H1 (cell line): ENCODE data around the gene PPP1R7. TPM values are rescaled to one million over a fixed set of nuclear protein-coding genes. Genes with fewer than 3 reads are reported as not detected.

Experiments used
- CTCF ChIA-PET: fragments of 300-600 bp; sonication (Branson Sonifier 250); formaldehyde crosslinking; loops from one replicate; lab custom pipeline; 2021; ENCODE audit not compliant: partially characterized antibody; lab: Charles Lee
- POLR2A ChIA-PET: fragments of 300-600 bp; sonication (Branson Sonifier 250); formaldehyde crosslinking; loops from one replicate; lab custom pipeline; 2021; ENCODE audit warnings: inconsistent platforms; ENCODE audit not compliant: partially characterized antibody; lab: Charles Lee
- DNase-seq, 2 experiments: peaks; one replicate each; pipeline versions ENCODE4 v3.0.0 to v3.0.0-alpha.2; 2010 to 2022; ENCODE audit warnings: low spot score in 2 of 2, low read depth in 1 of 2, mixed read lengths in 1 of 2
- FAIRE-seq: peaks from 2 replicates; lab custom pipeline; 2011; peaks lifted over from hg19 to GRCh38; lab: Jason Lieb, UNC
- H2AFZ ChIP-seq: 2 replicates; pipeline ENCODE4 v1.8.1; 2012; ENCODE audit warnings: low read length, inconsistent platforms
- H2AK5ac ChIP-seq: 2 replicates; pipeline ENCODE4 v1.6.1; 2013; ENCODE audit warnings: low read depth, low read length
- H2BK120ac ChIP-seq: replicated peaks from 2 replicates; pipeline ENCODE3; 2013; ENCODE audit warnings: low read depth, low read length, inconsistent platforms
- H2BK12ac ChIP-seq: 2 replicates; pipeline ENCODE4 v1.6.1; 2013; ENCODE audit warnings: low read depth, low read length
- H2BK15ac ChIP-seq: 2 replicates; pipeline ENCODE4 v1.6.1; 2013; ENCODE audit warnings: low read length
- H2BK20ac ChIP-seq: 2 replicates; pipeline ENCODE4 v1.6.1; 2013; ENCODE audit warnings: low read length
- H2BK5ac ChIP-seq: 2 replicates; pipeline ENCODE4 v1.6.1; 2013; ENCODE audit warnings: low read depth, low read length
- H3K14ac ChIP-seq: 2 replicates; pipeline ENCODE4 v1.6.1; 2013; ENCODE audit warnings: inconsistent platforms; ENCODE audit not compliant: insufficient read length
- H3K18ac ChIP-seq: 2 replicates; pipeline ENCODE4 v1.6.1; 2013; ENCODE audit warnings: low read length; ENCODE audit errors: extremely low read depth
- H3K23ac ChIP-seq: 2 replicates; pipeline ENCODE4 v1.6.1; 2013; ENCODE audit warnings: inconsistent platforms; ENCODE audit not compliant: insufficient read length
- H3K23me2 ChIP-seq: 2 replicates; pipeline ENCODE4 v1.6.1; 2013; ENCODE audit warnings: low read depth, low read length
- H3K27ac ChIP-seq: 2 replicates; pipeline ENCODE4 v1.6.1; 2011; ENCODE audit warnings: low read depth, low read length, inconsistent platforms
- H3K27me3 ChIP-seq, 4 experiments: replicated peaks in 1 of 4; 1 replicate in 1 of 4; 2 replicates in 3 of 4; pipeline versions ENCODE4 v1.6.1 to v1.8.1; 2011 to 2013; ENCODE audit warnings: low read length in 3 of 4, mild to moderate bottlenecking in 3 of 4, inconsistent platforms in 2 of 4, mixed read lengths in 2 of 4, moderate library complexity in 1 of 4; ENCODE audit not compliant: control insufficient read depth in 3 of 4, insufficient read depth in 3 of 4; ENCODE audit errors: extremely low read depth in 1 of 4
- H3K36me3 ChIP-seq, 4 experiments: 2 replicates each; pipeline versions ENCODE4 v1.6.1 to v1.8.1; 2011 to 2013; ENCODE audit warnings: mild to moderate bottlenecking in 4 of 4, low read length in 3 of 4, moderate library complexity in 2 of 4, control low read depth in 1 of 4, inconsistent platforms in 1 of 4; ENCODE audit not compliant: insufficient read depth in 4 of 4, control insufficient read depth in 2 of 4
- H3K4ac ChIP-seq: replicated peaks from 2 replicates; pipeline ENCODE3; 2013; ENCODE audit warnings: low read length, low read depth, mixed read lengths, inconsistent platforms; ENCODE audit not compliant: insufficient read length
- H3K4me1 ChIP-seq, 4 experiments: replicated peaks in 1 of 4; 1 replicate in 1 of 4; 2 replicates in 3 of 4; pipeline versions ENCODE4 v1.6.1 to v1.8.1; 2011 to 2013; ENCODE audit warnings: low read length in 3 of 4, inconsistent platforms in 2 of 4, mixed read lengths in 1 of 4; ENCODE audit not compliant: insufficient read depth in 4 of 4, control insufficient read depth in 3 of 4
- H3K4me2 ChIP-seq, 2 experiments: 2 replicates each; pipeline versions ENCODE4 v1.6.1 to v1.8.1; 2011 to 2013; ENCODE audit warnings: low read depth in 2 of 2, low read length in 2 of 2, control low read depth in 1 of 2, inconsistent platforms in 1 of 2, mild to moderate bottlenecking in 1 of 2; ENCODE audit not compliant: insufficient read depth in 1 of 2
- H3K4me3 ChIP-seq, 4 experiments: fragments of 200-600, 300-600 bp in 1 of 4; sonication (generic), shearing (Covaris generic), sonication (Bioruptor Twin) in 1 of 4; 2 replicates each; pipeline versions ENCODE4 v1.5.1 to v1.8.1; 2011 to 2016; ENCODE audit warnings: low read length in 4 of 4, low read depth in 3 of 4, control low read depth in 2 of 4, inconsistent platforms in 2 of 4, mild to moderate bottlenecking in 2 of 4, mixed read lengths in 1 of 4, moderate library complexity in 1 of 4; ENCODE audit not compliant: insufficient read depth in 2 of 4; ENCODE audit errors: extremely low read depth in 1 of 4
- H3K56ac ChIP-seq: replicated peaks from 2 replicates; pipeline ENCODE3; 2013; ENCODE audit warnings: low read depth, mild to moderate bottlenecking, mixed read lengths, low read length, inconsistent platforms; ENCODE audit not compliant: insufficient read length
- H3K79me1 ChIP-seq: 2 replicates; pipeline ENCODE4 v1.6.1; 2013; ENCODE audit warnings: low read depth, low read length, control low read depth
- H3K79me2 ChIP-seq, 2 experiments: 2 replicates each; pipeline versions ENCODE4 v1.6.1 to v1.8.1; 2012 to 2013; ENCODE audit warnings: low read length in 2 of 2, mild to moderate bottlenecking in 2 of 2, inconsistent platforms in 1 of 2; ENCODE audit not compliant: insufficient read depth in 2 of 2, control insufficient read depth in 1 of 2
- H3K9ac ChIP-seq, 4 experiments: replicated peaks in 1 of 4; 1 replicate in 1 of 4; 2 replicates in 3 of 4; pipeline versions ENCODE4 v1.6.1 to v1.8.1; 2011 to 2013; ENCODE audit warnings: low read depth in 3 of 4, low read length in 3 of 4, control low read depth in 2 of 4, mild to moderate bottlenecking in 2 of 4, moderate library complexity in 2 of 4, inconsistent platforms in 1 of 4; ENCODE audit errors: extremely low read depth in 1 of 4
- H3K9me3 ChIP-seq, 2 experiments: 2 replicates each; pipeline versions ENCODE4 v1.6.1 to v1.8.1; 2012 to 2013; ENCODE audit warnings: mild to moderate bottlenecking in 2 of 2, moderate library complexity in 2 of 2, control low read depth in 1 of 2, inconsistent platforms in 1 of 2, low read depth in 1 of 2, low read length in 1 of 2, mixed read lengths in 1 of 2; ENCODE audit not compliant: insufficient read depth in 2 of 2
- H4K20me1 ChIP-seq, 2 experiments: replicated peaks in 1 of 2; 2 replicates each; pipeline versions ENCODE3 to v1.8.1; 2011 to 2013; ENCODE audit warnings: inconsistent platforms in 2 of 2, low read length in 2 of 2, mild to moderate bottlenecking in 1 of 2; ENCODE audit not compliant: insufficient read depth in 2 of 2, control insufficient read depth in 1 of 2
- H4K5ac ChIP-seq: 2 replicates; pipeline ENCODE4 v1.6.1; 2013; ENCODE audit warnings: low read length, low read depth, mixed read lengths, inconsistent platforms; ENCODE audit not compliant: insufficient read length
- H4K8ac ChIP-seq: 2 replicates; pipeline ENCODE4 v1.8.0; 2013; ENCODE audit warnings: mild to moderate bottlenecking, moderate library complexity, low read length, inconsistent platforms; ENCODE audit not compliant: insufficient read depth; ENCODE audit errors: extremely low read depth
- H4K91ac ChIP-seq: replicated peaks from 2 replicates; pipeline ENCODE3; 2013; ENCODE audit warnings: low read length, mixed read lengths, inconsistent platforms; ENCODE audit not compliant: insufficient read length
- ATF3 ChIP-seq: IDR thresholded peaks from 2 replicates; pipeline ENCODE4 v1.6.1; 2011; ENCODE audit warnings: low read depth, mild to moderate bottlenecking, low read length; ENCODE audit not compliant: insufficient read depth
- NANOG ChIP-seq: IDR thresholded peaks from 2 replicates; pipeline ENCODE4 v1.6.1; 2011; ENCODE audit warnings: low read length, low read depth, mild to moderate bottlenecking, inconsistent platforms; ENCODE audit not compliant: insufficient read depth, poor library complexity, severe bottlenecking
- RAD21 ChIP-seq, 2 experiments: IDR thresholded peaks in 1 of 2; conservative IDR thresholded peaks in 1 of 2; 2 replicates each; pipeline ENCODE4 v1.6.1; 2011; ENCODE audit warnings: low read depth in 2 of 2, low read length in 2 of 2, improper control_type of control experiment in 1 of 2, inconsistent platforms in 1 of 2, mild to moderate bottlenecking in 1 of 2, moderate library complexity in 1 of 2
- RNF2 ChIP-seq: fragments of 200-900, 300-1000 bp; sonication (generic); IDR thresholded peaks from 2 replicates; pipeline ENCODE4 v1.7.1; 2016; ENCODE audit warnings: borderline replicate concordance, low read depth, mild to moderate bottlenecking, antibody characterized with exemption, low read length; ENCODE audit not compliant: poor library complexity, severe bottlenecking; ENCODE audit errors: missing control alignments
- WGBS, 2 experiments: shearing (Covaris generic) in 1 of 2; methylation state at CpG; one replicate each; pipeline versions ENCODE4 v1.1.6 to v1.1.7; 2013 to 2015; ENCODE audit warnings: low lambda C conversion rate in 2 of 2, mixed read lengths in 2 of 2, inconsistent platforms in 1 of 2, low coverage in 1 of 2, missing lambda C conversion rate in 1 of 2; ENCODE audit not compliant: insufficient replicate concordance in 2 of 2, insufficient coverage in 1 of 2, insufficient read length in 1 of 2; ENCODE audit errors: extremely low coverage in 1 of 2, missing lambda C conversion rate in 1 of 2; 5-methylcytosine and 5-hydroxymethylcytosine counted together
- polyA plus RNA-seq, 7 experiments: library from polyadenylated mRNA; depleted of rRNA in 3 of 7; stranded (reverse) in 5 of 7; unstranded in 2 of 7; fragments of >200 nt in 5 of 7; fragments of 200-250 nt in 2 of 7; gene quantifications; 1 replicate in 5 of 7; 2 replicates in 1 of 7; 4 replicates in 1 of 7; pipeline versions ENCODE4 v1.2.1 to v1.2.3, GENCODE V29; 2011 to 2013; ENCODE audit warnings: missing spikeins in 2 of 7, mixed read lengths in 2 of 7
- total RNA-seq: library from RNA; stranded (reverse); fragmentation: NEBNext Ultra II Directional; extraction: Animal tissue kit (Norgen Biotek cat#: 25700); gene quantifications from 2 replicates; pipeline ENCODE4 v1.2.1, GENCODE V29; 2021
- TF ChIP-seq, protein P1 (sequence below), 3 experiments: IDR thresholded peaks; 1 replicate in 2 of 3; 2 replicates in 1 of 3; pipeline versions ENCODE4 v1.5.1 to v1.6.1; 2011; ENCODE audit warnings: low read length in 3 of 3, mild to moderate bottlenecking in 3 of 3, inconsistent platforms in 2 of 3, low read depth in 1 of 3, moderate library complexity in 1 of 3; ENCODE audit not compliant: insufficient read depth in 1 of 3; ENCODE audit errors: control extremely low read depth in 1 of 3

Gene PPP1R7
- total and polyA plus RNA-seq, 2 of the 8 experiments (the other 6 are each of a cell fraction or from before 2014, with no cell fraction given): 22.2 to 64.0 TPM

DNA sequence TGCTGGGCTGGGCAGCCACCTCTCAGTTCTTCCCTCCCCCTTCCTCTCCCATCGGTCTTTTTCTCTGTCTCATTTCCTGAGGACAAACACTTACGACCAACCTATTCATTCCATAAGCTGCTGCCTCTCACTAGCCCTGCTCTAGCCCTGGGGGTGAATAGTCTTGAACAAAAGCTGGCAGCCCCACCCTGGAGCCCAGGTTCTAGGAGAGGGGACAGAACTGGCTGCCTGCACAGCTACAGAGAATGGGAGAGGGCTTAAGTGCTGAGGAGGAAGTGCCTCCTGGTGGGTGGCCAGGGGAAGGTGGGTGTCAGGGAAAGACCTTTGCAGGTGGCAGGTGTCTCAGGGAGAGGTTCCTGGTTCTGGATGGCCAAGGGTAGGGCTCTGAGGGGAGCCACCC is 61.0 kb downstream of the PPP1R7 start:
- H2BK20ac ChIP-seq: no peak overlapping the region
- no peaks in the 10 kb centered on the region for H3K9me3 ChIP-seq
- no peak overlapping the region for H3K4ac ChIP-seq
- 75% methylated on average over 2 of the region's 2 CpGs; no CpG with 5 or more reads in 1 of the 2 experiments for WGBS, 2 experiments
- H4K5ac ChIP-seq: no peak overlapping the region
- no peak overlapping the region for H2AFZ ChIP-seq
- H2BK12ac ChIP-seq: no peak overlapping the region
- H3K4me1 ChIP-seq: peaks cover 0 to 10% (median 4%) of the 10 kb centered on the region in 4 experiments; a peak in 6 of 7 replicates
- no peak overlapping the region for H2BK15ac ChIP-seq
- H3K9ac ChIP-seq: no peak overlapping the region
- H4K8ac ChIP-seq: no peak overlapping the region; the same call in 1 of the 2 replicates
- H4K20me1 ChIP-seq: no peaks in the 10 kb centered on the region
- no peak overlapping the region for H2AK5ac ChIP-seq
- H3K27me3 ChIP-seq: no peaks in the 10 kb centered on the region
- no peak overlapping the region for H3K4me3 ChIP-seq
- DNase-seq: no peak
- ChIA-PET POLR2A (no interaction called here), CTCF (no interaction called here)
- H3K23ac ChIP-seq: no peak overlapping the region
- no peak overlapping the region for H3K4me2 ChIP-seq
- H3K36me3 ChIP-seq: no peaks in the 10 kb centered on the region
- no peak overlapping the region for H3K56ac ChIP-seq
- TF ChIP-seq, protein P1, sequence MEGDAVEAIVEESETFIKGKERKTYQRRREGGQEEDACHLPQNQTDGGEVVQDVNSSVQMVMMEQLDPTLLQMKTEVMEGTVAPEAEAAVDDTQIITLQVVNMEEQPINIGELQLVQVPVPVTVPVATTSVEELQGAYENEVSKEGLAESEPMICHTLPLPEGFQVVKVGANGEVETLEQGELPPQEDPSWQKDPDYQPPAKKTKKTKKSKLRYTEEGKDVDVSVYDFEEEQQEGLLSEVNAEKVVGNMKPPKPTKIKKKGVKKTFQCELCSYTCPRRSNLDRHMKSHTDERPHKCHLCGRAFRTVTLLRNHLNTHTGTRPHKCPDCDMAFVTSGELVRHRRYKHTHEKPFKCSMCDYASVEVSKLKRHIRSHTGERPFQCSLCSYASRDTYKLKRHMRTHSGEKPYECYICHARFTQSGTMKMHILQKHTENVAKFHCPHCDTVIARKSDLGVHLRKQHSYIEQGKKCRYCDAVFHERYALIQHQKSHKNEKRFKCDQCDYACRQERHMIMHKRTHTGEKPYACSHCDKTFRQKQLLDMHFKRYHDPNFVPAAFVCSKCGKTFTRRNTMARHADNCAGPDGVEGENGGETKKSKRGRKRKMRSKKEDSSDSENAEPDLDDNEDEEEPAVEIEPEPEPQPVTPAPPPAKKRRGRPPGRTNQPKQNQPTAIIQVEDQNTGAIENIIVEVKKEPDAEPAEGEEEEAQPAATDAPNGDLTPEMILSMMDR (IDR thresholded peaks at IDR 0.05; ENCODE audit: control extremely low read depth in 1 of 3, insufficient read depth in 1 of 3, low read depth in 1 of 3, low read length in 3 of 3): peak in 1 of 3 experiments; percentile 3; a peak in 1 of 4 replicates
- peak; percentile 3 to 18; a peak in 2 of 4 replicates for TF ChIP-seq RAD21 (IDR thresholded peaks at IDR 0.05 in 1 of 2, conservative IDR thresholded peaks at IDR 0.05 in 1 of 2; ENCODE audit: low read depth in 2 of 2, low read length in 2 of 2)
- no peak for TF ChIP-seq RNF2
- TF ChIP-seq NANOG: no peak
- no peak for TF ChIP-seq ATF3
- no peak overlapping the region for H2BK5ac ChIP-seq
- no peaks in the 10 kb centered on the region for H3K79me2 ChIP-seq
- H3K79me1 ChIP-seq: no peaks in the 10 kb centered on the region
- H3K18ac ChIP-seq: no peak overlapping the region
- H2BK120ac ChIP-seq: no peak overlapping the region
- H3K27ac ChIP-seq: no peak overlapping the region
- H3K14ac ChIP-seq: no peak overlapping the region
- H3K23me2 ChIP-seq: no peaks in the 10 kb centered on the region
- no peak for FAIRE-seq
- no peak overlapping the region for H4K91ac ChIP-seq
